Retinal pigment epithelial cell (primary cell): ENCODE results near the gene RBL2.

Experiments used
- DNase-seq: peaks from one replicate; pipeline ENCODE4 v3.0.0-alpha.2; 2010; ENCODE audit warnings: low read depth
- H3K4me3 ChIP-seq: 2 replicates; pipeline ENCODE4 v1.5.1; 2011; ENCODE audit warnings: mild to moderate bottlenecking, low read length, control low read depth, moderate library complexity
- TF ChIP-seq, protein P1 (sequence below): conservative IDR thresholded peaks from 2 replicates; pipeline ENCODE4 v1.5.1; 2011; ENCODE audit warnings: low read depth, low read length, control low read depth, inconsistent platforms

RBL2 gene

DNA sequence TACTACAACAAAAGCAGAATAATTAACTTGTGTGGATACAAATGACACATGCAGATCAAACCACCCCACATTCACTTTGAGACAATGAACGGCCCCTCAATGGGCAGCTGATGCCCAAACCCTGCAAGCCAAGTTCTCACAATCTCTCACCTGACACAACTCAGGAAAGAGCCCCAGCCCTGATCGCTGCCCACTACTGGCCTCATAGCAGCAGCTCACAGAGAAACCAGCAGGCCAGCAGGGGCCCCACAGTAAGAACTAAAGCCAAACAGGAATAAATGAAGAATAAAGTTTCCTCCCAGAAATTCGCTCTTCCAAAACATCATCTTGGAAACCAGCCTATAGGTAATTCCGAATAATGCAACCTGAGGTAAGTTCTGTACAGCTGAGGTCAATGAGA, 61.1 kb downstream of the RBL2 start:
- no peak overlapping the region for H3K4me3 ChIP-seq
- TF ChIP-seq, protein P1, sequence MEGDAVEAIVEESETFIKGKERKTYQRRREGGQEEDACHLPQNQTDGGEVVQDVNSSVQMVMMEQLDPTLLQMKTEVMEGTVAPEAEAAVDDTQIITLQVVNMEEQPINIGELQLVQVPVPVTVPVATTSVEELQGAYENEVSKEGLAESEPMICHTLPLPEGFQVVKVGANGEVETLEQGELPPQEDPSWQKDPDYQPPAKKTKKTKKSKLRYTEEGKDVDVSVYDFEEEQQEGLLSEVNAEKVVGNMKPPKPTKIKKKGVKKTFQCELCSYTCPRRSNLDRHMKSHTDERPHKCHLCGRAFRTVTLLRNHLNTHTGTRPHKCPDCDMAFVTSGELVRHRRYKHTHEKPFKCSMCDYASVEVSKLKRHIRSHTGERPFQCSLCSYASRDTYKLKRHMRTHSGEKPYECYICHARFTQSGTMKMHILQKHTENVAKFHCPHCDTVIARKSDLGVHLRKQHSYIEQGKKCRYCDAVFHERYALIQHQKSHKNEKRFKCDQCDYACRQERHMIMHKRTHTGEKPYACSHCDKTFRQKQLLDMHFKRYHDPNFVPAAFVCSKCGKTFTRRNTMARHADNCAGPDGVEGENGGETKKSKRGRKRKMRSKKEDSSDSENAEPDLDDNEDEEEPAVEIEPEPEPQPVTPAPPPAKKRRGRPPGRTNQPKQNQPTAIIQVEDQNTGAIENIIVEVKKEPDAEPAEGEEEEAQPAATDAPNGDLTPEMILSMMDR = peak; percentile 33
- DNase-seq = no peak

DNA sequence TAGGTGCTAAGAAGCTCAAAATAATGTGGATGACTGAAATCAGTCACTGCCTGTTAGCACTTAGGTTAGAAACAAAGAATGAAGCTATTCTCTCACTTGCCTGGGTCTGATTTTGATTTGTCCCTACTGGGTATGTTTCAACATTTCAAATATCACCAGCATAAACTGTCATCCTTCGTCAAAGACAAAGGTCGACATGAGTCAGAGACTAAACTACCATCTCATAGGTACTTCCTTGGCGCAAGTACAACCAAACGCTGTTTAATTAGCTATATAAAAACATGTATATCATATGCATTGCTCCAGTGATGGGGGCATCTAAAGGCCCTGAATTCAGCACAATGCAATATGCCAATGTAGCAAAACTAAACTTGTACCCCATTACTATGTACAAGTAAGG, 64.7 kb downstream of the RBL2 start:
- H3K4me3 ChIP-seq = no peak overlapping the region
- TF ChIP-seq, protein P1 = no peak
- no peak for DNase-seq

DNA sequence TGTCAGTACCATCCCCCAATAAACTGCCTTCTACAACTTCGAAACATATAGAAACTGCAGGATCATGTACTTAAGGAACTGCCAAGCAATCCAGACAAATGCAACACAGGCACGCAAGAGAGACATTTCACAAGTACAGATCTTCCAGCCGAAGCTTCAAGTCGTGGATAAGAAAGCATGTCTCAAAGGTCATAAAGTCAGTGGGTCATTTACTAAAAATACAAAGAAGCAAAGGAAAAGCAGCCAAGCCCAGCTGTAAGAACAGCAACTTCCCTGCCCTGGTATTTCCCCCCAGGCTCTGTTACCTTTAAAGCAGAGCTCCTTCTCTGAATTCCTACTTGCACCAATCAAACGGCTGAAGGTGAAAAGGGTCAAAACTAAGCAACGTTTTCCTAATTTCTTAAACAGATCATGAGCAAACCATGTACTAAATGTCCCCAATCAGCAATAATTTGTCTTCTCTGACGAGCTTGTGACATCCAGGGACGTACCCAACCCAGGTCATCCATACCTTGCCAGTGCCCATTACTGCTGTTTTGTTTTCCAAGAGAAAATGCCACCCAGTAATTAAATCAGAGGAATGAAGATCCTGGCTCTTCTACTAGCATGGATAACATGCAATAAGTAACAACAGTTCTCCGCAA, 67.1 kb downstream of the RBL2 start:
- DNase-seq = no peak
- H3K4me3 ChIP-seq = no peak overlapping the region
- TF ChIP-seq, protein P1 = no peak

DNA sequence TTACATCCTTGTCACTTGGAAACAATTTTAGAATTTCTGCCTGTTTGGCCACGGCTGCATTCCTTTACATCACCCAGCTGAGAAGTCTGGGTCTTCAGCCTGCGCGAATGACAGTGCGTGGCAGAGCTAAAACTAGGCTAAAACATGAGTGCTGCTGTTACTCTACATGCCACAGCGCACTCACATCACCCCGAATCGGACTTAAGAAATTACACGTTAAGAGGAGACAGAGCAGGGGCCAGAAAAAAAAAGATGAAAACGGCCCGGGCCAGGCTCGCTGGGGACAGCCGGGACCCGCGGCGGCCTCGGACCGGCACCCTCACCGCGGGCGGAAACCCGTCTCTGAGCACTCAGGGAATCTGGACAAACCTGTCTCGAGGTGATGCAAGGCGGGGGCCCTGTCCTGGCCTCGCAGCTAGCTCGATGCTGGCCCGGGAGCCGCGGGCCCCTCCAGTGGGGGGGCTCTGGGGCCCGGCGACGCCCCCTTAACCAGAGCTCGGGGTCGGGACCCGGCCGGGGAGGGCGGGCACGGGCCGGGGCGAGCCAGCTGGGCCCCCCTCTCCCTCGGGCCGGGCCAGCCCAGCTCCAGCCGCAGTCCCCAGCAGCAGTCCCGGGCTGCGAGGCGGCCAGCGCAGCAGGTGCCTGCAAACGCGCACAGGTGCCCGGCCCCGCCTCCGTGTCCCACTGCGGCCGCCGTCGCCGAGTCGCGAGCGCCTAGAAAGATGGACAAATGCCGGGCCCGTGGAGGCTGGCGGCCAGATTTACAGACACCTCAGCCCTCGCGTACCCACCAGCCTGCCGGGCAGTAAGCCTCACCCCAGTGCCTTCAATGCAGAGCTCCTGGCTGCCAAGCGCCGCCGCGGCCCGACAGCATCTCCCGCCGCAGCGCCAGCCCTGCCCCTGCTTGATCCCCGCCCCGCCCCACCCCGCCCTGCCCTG, 68.3 kb downstream of the RBL2 start, which contains the start of gene AKTIP:
Gene AKTIP, minus strand, starts transcription at position 879 of the 939 bp plus-strand sequence. CDS start 2,950 bp downstream, outside the sequence.
- H3K4me3 ChIP-seq = peak within 1 kb of the TSS; percentile 73
- TF ChIP-seq, protein P1 = no peak
- DNase-seq = peak; percentile 9

DNA sequence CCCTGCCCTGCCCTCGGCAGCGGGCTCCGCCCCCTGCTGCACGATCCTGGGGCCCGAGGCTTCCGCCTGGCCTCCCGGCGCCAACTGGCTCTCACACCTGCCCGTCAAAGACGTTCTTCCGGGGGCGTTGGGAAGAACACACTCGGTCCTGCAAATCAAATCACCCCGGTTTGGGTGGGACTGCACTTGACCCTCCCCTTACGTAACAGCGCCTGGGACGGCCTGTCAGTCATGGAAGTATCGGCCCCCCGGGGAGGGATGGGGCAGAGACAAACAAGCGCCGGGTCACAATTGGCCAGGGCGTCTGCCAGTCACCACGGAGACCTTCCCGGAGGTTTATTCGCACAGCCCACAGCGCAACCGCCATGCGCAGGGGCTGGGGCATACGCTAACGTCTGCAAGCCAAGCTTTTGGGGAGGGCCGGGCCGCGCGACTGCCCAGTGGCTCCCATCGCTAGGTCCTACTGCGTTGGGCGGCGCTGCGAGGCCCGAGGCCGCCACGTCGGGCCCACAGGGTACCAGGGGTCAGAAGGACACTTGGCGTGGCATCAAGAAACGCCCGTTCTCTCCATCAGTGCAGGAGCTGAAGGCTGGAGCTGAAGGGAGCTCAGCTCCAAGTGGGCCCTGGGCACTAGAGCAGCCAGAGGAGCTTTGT, 69.1 kb downstream of the RBL2 start:
- peak; percentile 100 for DNase-seq
- TF ChIP-seq, protein P1 = no peak
- H3K4me3 ChIP-seq = peak overlapping the region; percentile 62

DNA sequence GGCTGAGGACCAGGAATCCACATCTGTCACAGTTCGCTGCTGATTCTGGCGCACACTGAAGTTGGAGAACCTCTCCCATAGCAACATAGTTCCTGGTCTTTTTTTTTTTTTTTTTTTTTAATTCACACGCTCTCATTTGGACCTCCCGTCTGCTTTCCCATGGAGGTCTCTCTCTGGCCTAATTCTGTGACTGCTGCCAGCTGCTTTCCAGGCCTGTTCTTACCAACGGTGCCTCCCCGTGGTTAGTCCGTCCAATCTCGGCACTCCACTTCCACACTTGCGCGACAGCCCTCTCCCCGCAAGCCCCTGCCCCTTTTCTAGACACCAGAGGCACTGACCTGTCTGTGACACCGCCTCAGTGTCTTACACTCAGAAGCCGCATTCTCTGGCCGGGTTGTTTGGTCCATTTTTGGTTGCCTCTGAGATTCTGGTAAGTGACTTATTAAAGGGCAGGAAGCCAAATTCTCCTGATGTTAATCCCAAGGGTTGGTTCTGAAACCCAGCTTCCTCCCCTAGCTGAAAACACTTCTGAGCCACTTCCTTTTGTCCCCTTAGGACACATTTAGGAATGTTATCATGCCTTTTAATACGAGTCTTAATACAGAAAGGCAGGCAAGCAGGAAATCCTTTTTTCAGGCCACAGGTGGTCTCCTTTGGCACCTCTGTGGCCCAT, 69.9 kb downstream of the RBL2 start:
- H3K4me3 ChIP-seq = peak overlapping the region; percentile 62
- TF ChIP-seq, protein P1 = no peak
- peak; percentile 41 for DNase-seq
